ENCODE results near the gene EEPD1.

DNA sequence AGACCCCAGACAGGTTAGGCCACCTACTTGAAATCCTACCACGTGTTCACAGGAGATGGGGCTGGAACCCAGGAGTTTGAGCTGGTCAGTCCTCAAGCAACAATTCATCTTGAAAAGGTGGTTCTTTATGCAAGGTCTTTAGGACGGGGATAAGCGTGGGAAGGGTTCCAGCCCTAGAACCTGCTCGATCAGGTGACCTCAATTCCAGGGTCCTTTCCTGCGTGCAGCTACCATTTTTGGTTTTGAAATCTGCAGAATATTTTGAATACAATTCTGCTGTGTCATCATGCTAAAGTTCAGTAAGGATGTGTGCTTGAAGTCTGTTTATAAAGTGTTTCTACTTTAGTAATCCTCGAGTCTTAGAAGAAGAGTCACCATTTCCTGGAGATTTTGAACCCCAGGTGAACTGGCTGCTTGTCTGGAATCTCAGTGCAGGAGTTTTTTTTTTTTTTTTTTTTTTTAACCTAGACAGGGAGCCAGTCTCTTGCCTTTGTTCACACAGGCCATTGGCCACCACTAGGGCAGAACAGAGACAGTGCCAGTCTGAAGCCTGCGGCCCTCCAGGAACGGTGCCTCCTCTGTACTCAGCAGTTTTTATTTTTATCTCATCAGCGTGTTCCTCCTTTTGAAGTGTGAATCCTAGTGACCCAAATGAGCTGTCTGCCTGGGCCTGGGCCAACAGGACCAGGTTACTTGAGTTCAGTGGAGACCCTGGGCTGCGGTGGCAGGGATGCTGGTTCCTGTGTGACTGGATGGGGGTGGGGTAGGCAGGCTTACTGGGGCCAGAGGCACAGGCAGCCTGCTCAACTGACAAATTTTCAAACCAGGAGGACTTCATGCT lies 54.6 kb downstream of the EEPD1 start:
- TF ChIP-seq, protein P1, sequence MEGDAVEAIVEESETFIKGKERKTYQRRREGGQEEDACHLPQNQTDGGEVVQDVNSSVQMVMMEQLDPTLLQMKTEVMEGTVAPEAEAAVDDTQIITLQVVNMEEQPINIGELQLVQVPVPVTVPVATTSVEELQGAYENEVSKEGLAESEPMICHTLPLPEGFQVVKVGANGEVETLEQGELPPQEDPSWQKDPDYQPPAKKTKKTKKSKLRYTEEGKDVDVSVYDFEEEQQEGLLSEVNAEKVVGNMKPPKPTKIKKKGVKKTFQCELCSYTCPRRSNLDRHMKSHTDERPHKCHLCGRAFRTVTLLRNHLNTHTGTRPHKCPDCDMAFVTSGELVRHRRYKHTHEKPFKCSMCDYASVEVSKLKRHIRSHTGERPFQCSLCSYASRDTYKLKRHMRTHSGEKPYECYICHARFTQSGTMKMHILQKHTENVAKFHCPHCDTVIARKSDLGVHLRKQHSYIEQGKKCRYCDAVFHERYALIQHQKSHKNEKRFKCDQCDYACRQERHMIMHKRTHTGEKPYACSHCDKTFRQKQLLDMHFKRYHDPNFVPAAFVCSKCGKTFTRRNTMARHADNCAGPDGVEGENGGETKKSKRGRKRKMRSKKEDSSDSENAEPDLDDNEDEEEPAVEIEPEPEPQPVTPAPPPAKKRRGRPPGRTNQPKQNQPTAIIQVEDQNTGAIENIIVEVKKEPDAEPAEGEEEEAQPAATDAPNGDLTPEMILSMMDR (IDR thresholded peaks at IDR 0.05): peak in 1 of 4 experiments; percentile 10
- peak; percentile 34 for TF ChIP-seq POLR2AphosphoS5 (IDR thresholded peaks at IDR 0.05)
- no peak for TF ChIP-seq POLR2A (IDR thresholded peaks at IDR 0.05)
